ENCODE results near the gene LONP2. TPM values are rescaled to one million over a fixed set of nuclear protein-coding genes. Genes with fewer than 3 reads are reported as not detected.
A peak's percentile ranks its signal among the peaks of the same experiment; 100 is the strongest.

LONP2 gene
- total RNA-seq, 1 donor = 56.8 TPM

DNA sequence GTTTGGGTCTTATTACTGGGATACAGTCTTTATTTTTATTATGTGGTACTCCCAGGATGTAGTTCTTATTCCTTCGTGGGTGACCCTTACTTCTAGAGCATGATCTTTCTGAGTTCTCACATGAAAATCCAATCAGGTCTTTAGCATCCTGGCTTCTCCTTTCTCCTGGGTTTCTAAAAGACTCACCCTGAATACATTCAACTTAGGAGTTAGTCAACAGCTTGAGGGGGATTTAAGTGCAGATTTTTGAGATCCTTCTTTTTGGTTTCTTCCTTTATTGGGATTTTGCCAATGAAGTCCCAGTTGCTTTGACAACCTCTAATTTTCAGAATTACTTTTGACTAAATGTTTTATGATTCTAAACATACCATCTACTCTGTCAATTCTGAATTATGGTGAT, 72.9 kb downstream of the LONP2 start:
- Histone ChIP-seq H3K79me2 (ENCODE audit: insufficient read depth, low read length) (peaks cover 11% of the 10 kb centered on the region), H3K27me3 (ENCODE audit: insufficient read depth, low read length) (no peaks in the 10 kb centered on the region), H3K27ac (ENCODE audit: low read depth, low read length) (no peak overlapping the region), H3K4me2 (ENCODE audit: insufficient read depth, low read length) (peak overlapping the region; percentile 14), H4K20me1 (ENCODE audit: insufficient read depth, low read length) (peaks cover 13% of the 10 kb centered on the region), H2AFZ (ENCODE audit: low read length) (no peak overlapping the region), H3K4me1 (ENCODE audit: insufficient read depth, low read length) (peaks cover 33% of the 10 kb centered on the region), H3K36me3 (ENCODE audit: insufficient read depth, low read length) (peaks cover 3% of the 10 kb centered on the region), H3K9me3 (ENCODE audit: low read depth, low read length) (no peaks in the 10 kb centered on the region), H3K4me3 (ENCODE audit: insufficient read depth, low read length) (no peak overlapping the region)
- DNase-seq (ENCODE audit: insufficient read length, low spot score, missing footprints) = no peak
- TF ChIP-seq, protein P1, sequence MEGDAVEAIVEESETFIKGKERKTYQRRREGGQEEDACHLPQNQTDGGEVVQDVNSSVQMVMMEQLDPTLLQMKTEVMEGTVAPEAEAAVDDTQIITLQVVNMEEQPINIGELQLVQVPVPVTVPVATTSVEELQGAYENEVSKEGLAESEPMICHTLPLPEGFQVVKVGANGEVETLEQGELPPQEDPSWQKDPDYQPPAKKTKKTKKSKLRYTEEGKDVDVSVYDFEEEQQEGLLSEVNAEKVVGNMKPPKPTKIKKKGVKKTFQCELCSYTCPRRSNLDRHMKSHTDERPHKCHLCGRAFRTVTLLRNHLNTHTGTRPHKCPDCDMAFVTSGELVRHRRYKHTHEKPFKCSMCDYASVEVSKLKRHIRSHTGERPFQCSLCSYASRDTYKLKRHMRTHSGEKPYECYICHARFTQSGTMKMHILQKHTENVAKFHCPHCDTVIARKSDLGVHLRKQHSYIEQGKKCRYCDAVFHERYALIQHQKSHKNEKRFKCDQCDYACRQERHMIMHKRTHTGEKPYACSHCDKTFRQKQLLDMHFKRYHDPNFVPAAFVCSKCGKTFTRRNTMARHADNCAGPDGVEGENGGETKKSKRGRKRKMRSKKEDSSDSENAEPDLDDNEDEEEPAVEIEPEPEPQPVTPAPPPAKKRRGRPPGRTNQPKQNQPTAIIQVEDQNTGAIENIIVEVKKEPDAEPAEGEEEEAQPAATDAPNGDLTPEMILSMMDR (IDR thresholded peaks at IDR 0.05; ENCODE audit: extremely low read depth, low read depth, low read length) = no peak

DNA sequence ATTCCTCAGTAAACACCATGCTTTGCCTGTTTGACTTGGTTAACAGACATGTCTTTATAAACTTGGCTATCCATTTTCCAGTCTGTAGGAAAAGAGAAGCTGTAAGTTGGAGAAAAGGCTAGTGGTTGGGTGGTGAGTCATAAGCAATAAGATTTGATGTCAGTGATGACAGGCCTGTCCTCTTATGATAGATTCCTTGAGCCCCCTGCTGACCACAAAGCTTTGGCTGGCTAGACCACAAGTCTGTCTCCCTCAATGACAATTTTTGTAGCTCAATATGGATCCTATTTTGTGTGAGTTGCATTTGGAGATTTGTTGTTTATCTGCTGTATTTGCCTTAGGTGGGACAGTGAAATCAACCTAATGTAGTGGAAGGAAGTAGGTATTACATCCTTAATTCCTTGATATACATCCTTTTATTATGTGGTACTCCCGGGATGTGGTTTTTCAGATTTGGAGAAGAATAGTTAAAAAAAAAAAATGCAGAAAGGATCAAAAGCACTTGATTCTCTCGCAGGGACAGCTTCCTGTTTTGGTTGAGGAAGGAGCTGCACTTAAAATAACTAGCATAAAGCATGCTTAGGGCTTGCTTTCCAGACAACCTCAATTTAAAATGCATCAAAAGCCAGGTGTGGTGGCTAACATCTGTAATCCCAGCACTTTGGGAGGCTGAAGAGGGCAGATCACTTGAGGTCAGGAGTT, 73.7 kb downstream of the LONP2 start:
- peak; percentile 57 for DNase-seq (ENCODE audit: insufficient read length, low spot score, missing footprints)
- H3K27ac ChIP-seq (ENCODE audit: low read depth, low read length) = no peak overlapping the region
- H3K27me3 ChIP-seq (ENCODE audit: insufficient read depth, low read length) = no peaks in the 10 kb centered on the region
- H3K79me2 ChIP-seq (ENCODE audit: insufficient read depth, low read length) = peaks cover 9% of the 10 kb centered on the region
- H3K4me3 ChIP-seq (ENCODE audit: insufficient read depth, low read length) = no peak overlapping the region
- peaks cover 3% of the 10 kb centered on the region for H3K36me3 ChIP-seq (ENCODE audit: insufficient read depth, low read length)
- peaks cover 33% of the 10 kb centered on the region for H3K4me1 ChIP-seq (ENCODE audit: insufficient read depth, low read length)
- TF ChIP-seq, protein P1 (IDR thresholded peaks at IDR 0.05; ENCODE audit: extremely low read depth, low read depth, low read length) = peak; percentile 18
- no peaks in the 10 kb centered on the region for H3K9me3 ChIP-seq (ENCODE audit: low read depth, low read length)
- peak overlapping the region; percentile 14 for H3K4me2 ChIP-seq (ENCODE audit: insufficient read depth, low read length)
- H4K20me1 ChIP-seq (ENCODE audit: insufficient read depth, low read length) = peaks cover 13% of the 10 kb centered on the region
- H2AFZ ChIP-seq (ENCODE audit: low read length) = no peak overlapping the region

DNA sequence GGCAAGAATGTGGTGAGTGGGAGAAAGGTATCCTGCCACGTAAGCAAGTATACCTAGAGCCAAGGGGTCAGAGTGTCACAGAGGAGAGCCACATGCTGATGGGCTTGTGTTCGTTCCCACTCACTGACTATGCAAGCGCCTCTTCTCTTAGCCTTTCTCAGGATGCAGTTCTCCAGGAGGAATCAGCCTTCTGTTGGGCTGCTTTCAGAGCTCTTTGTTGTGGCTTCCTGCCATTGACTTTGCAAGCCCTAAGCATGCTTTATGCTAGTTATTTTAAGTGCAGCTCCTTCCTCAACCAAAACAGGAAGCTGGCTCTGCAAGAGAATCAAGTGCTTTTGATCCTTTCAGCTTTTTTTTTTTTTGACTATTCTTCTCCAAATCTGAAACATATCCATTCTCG, 74.5 kb downstream of the LONP2 start:
- DNase-seq (ENCODE audit: insufficient read length, low spot score, missing footprints) = peak; percentile 29
- Histone ChIP-seq H3K4me2 (ENCODE audit: insufficient read depth, low read length) (no peak overlapping the region), H3K9me3 (ENCODE audit: low read depth, low read length) (no peaks in the 10 kb centered on the region), H3K27ac (ENCODE audit: low read depth, low read length) (peak overlapping the region; percentile 7), H2AFZ (ENCODE audit: low read length) (no peak overlapping the region), H4K20me1 (ENCODE audit: insufficient read depth, low read length) (peaks cover 13% of the 10 kb centered on the region), H3K36me3 (ENCODE audit: insufficient read depth, low read length) (peaks cover 3% of the 10 kb centered on the region), H3K27me3 (ENCODE audit: insufficient read depth, low read length) (no peaks in the 10 kb centered on the region), H3K79me2 (ENCODE audit: insufficient read depth, low read length) (peaks cover 10% of the 10 kb centered on the region), H3K4me1 (ENCODE audit: insufficient read depth, low read length) (peaks cover 33% of the 10 kb centered on the region), H3K4me3 (ENCODE audit: insufficient read depth, low read length) (no peak overlapping the region)
- TF ChIP-seq, protein P1 (IDR thresholded peaks at IDR 0.05; ENCODE audit: extremely low read depth, low read depth, low read length) = no peak

DNA sequence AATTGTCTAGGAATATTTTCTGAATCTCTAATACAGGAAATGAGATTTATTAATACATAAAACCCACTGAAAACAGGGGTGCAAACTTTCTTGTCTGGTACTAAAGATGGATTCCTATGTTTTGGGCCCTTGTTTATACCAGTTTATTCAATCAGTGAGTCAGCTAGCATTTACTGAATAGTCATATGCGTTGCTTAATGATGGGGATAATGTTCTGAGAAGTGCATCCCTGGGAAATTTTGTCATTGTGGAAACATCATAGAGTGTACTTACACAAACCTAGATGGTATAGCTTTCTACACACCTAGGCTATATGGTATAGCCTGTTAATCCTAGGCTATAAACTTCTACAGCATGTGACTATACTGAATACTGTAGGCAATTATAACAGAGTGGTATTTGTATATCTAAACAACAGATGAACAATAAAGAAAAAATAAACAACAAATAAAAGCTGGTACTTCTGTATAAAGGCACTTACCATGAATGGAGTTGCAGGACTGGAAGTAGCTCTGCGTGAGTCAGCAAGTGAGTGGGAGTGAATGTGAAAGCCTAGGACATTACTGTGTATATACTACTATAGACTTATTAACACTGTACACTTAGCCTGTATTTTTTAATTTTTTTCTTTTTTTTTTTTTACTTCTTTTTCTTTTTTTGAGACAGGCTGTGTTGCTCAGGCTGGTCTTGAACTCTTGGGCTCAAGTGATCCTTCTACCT, 77.4 kb downstream of the LONP2 start:
- peak; percentile 84 for DNase-seq (ENCODE audit: insufficient read length, low spot score, missing footprints)

More for the DNA sequence above, 77.4 kb downstream of the LONP2 start:
- Histone ChIP-seq H3K4me1 (ENCODE audit: insufficient read depth, low read length) (peaks cover 40% of the 10 kb centered on the region), H4K20me1 (ENCODE audit: insufficient read depth, low read length) (peaks cover 13% of the 10 kb centered on the region), H3K36me3 (ENCODE audit: insufficient read depth, low read length) (no peaks in the 10 kb centered on the region), H3K27me3 (ENCODE audit: insufficient read depth, low read length) (no peaks in the 10 kb centered on the region), H3K9me3 (ENCODE audit: low read depth, low read length) (no peaks in the 10 kb centered on the region), H3K79me2 (ENCODE audit: insufficient read depth, low read length) (peaks cover 9% of the 10 kb centered on the region), H3K4me3 (ENCODE audit: insufficient read depth, low read length) (no peak overlapping the region), H2AFZ (ENCODE audit: low read length) (no peak overlapping the region), H3K4me2 (ENCODE audit: insufficient read depth, low read length) (no peak overlapping the region), H3K27ac (ENCODE audit: low read depth, low read length) (peak overlapping the region; percentile 69)
- TF ChIP-seq, protein P1 (IDR thresholded peaks at IDR 0.05; ENCODE audit: extremely low read depth, low read depth, low read length) = no peak

Data from osteoblast (primary cell).